GM18517 (cell line): ENCODE results near the gene VPS33A.
"Not testable (repeated sequence)": the region's sequence is repeated elsewhere in the genome, so short reads cannot be mapped to it uniquely, and the experiment has no call there.

Source experiments
- ATAC-seq: cut with Tn5 transposase; IDR thresholded peaks from one replicate; pipeline ENCODE4 v1.9.1; 2021; ENCODE audit warnings: mild to moderate bottlenecking, moderate library complexity; ENCODE audit not compliant: unreplicated experiment

VPS33A gene

GRCh38 chr12:122266230-122266901 is at the start of gene VPS33A:
Gene VPS33A, minus strand, starts transcription at chr12:122266494. Its CDS starts 86 bp downstream, at chr12:122266408.
- ATAC-seq = peak; percentile 76

DNA sequence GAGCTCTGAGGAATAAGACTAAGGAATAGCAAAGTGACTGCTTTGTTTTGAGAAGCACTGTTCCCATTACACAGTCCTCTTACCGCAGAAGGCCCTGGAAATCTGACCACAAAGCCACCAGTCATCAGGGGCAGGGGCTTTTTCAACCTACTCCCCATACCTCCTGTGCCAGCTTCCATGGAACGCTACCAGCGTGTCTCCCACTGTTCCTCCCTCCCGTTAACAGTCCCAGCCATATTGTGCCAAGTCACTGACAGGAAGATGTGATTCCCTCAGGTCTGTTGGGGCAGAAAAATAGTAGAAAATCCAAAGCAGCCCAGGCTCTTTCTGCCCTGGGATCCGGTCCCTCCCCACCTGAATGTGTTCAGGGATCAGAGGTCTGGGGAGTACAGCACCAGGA is 46.6 kb upstream of the VPS33A start:
- no peak for ATAC-seq

DNA sequence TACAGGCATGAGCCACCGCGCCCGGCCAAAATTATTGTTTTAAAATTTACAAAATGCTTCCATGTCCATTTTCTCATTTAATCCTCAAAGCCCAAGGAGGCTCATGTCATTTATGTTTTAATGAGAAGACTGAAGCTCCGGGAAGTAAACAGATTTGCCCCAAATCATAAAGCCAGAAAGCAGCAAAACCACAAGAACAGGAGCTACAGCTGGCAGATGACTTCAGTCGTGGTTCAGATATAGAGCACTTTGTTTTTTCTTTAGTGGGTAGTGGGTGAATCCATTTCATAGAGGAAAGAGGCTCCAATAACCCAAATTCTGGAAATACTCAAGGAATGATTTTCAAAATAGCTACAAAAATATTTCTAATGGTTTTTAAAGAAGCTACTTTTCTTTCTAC is 45.4 kb upstream of the VPS33A start:
- no peak for ATAC-seq

DNA sequence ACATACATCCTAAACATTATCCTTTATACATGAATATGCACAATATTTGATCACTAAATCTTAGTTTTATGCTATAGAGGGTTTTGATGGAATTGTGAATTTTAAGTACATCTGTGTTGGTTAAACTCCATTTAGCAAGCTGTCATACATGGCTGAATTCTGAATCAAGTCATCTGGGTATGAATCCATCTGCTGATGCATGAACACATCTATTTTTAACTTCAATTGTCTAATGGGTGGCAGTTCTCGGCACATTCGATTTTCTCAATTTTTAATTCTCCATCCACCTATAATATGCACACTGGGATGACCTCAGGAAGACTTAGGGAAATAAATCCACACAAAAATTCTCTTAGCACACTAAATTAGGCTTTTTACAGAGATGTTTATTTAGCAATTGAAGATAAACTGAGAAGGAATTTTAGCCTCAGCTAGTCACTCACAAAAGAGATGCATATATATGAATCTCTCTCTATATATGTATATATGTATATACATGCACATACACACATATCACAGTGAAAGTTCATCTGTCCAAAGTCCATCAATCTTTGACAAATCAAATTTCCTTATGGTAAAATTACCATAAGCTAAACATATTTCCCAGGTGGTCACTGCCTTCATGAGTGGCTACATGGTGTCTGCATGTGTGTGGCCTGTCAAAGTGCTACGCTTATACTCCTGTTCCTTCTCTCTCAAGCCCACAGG is 44.5 kb upstream of the VPS33A start:
- no peak for ATAC-seq

- ATAC-seq = no peak
Measured at GRCh38 chr12:122309564-122310121, 43.3 kb upstream of the VPS33A start.

- ATAC-seq = no peak
Measured at GRCh38 chr12:122308811-122309210, 42.5 kb upstream of the VPS33A start.

GRCh38 chr12:122306407-122306806 is 40.1 kb upstream of the VPS33A start:
- ATAC-seq = no peak

- ATAC-seq = no peak
Measured at GRCh38 chr12:122304924-122305323, 38.6 kb upstream of the VPS33A start.

- ATAC-seq = no peak
Measured at GRCh38 chr12:122303068-122303467, 36.8 kb upstream of the VPS33A start.

DNA sequence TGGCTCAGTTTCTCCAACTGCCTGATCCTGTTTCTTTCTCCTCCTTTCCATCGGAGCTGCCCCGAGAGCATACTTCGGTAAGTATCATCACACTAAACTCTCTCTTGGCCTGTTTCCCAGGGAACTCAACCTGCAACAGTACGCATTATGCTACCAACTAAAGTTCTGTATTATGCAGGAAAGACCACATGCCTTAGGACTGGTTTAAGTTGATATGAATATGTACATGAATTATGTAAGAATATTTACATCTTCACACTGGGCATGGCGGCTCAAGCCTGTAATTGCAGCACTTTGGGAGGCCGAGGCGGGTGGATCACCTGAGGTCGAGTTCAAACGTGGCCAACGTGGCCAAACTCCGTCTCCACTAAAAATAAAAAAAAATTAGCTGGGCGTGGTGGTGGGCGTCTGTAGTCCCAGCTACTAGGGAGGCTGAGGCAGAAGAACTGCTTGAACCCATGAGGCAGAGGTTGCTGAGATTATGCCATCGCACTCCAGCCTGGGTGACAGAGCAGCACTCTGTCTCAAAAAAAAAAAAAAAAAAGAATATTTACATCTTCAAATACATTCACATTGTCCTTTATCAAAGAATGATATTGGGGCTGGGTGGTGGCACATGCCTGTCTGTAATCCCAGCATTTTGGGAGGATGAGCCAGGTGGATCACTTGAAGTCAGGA is 31.9 kb upstream of the VPS33A start:
- no peak for ATAC-seq

DNA sequence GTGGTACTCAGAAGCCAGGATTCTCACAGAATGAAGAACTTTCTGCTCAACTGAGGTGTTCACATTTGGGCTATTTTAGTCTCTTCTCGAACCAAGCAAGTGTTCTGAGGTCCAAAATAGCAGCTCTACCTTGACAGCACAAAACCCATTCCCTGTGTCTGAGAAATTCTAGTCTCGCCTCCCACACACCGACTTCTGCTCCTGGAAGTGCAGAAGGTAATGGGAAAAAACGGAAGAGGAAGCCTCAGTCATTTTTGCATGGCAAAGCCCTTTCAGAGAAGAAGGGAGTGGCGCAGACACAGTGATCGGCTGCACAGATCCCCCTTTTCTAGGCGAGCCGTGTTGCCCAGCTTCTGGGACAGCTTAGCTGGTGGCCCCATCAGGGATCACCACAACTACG is 31.2 kb upstream of the VPS33A start:
- no peak for ATAC-seq

DNA sequence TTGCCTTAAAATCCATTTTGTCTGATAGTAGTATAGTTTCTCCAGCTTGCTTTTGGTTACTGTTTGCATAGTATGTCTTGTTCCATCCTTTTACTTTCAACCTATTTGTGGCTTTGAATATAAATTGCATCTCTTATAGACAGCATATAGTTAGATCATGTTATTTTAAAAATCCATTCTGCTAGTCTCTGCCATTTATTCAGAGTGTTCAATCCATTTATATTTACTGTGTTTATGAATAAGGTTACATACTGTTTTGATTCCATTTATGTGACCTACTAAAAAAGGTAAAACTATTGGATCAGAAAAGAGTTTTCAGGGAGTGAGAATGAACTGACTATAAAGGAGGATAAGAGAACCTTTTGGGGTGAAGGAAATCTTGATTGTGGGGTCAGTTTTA is 29.6 kb upstream of the VPS33A start:
- no peak for ATAC-seq

DNA sequence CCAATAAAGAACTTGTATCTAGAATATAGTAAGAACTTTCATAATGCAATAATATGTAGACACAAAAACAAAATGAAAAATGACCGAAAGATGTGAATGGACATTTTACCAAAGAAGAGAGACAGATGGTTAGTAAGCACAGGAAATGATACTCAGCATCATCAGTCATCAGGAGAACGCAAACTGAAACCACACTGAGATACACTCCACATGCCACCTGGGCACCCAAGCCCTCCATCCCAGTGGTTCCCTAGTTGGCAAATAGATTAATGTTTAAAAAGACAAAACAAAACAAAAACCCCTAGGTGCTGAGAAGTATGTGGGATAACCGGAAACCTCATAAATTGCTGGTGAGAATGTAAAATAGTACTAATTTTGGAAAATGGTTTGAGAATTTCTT is 26.8 kb upstream of the VPS33A start:
- ATAC-seq = peak; percentile 92

GRCh38 chr12:122291431-122291830 is 25.1 kb upstream of the VPS33A start:
- ATAC-seq = no peak

DNA sequence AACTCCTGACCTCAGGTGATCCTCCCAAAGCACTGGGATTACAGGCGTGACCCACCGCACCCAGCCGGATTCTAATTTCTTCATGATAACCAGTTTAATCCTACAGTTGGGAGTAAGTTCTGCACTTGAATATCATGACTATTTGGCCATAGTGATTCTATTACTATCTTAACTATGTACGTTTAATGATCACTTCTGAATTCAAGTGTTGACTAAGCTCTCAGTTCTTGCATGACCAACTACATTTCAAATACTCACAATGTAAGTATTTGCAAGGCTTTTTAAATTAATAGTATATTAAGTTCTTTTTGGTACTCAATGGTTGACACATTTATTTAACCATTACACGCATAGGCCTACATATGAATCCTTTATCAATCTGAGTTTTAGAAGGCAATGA is 17.4 kb upstream of the VPS33A start:
- no peak for ATAC-seq

DNA sequence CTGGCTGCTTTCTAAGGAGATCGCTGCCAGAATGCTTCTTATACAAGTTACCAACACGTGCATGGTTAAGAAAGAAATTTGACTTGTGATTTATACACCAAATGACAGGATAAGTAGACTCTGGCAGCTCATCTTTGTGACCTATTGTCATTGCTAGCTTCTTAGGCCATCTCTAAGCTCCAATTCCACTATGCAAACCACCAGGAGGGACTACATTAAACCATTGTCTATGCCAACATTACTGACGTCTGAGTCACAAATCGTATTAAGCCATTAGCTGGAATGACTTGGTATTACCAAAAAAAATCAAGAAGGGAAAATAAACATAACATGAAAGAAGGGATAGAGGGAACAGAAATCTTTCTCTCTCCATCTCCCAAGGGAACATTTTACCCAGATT is 15.8 kb upstream of the VPS33A start:
- ATAC-seq = no peak

GRCh38 chr12:122276242-122276641 is 9.9 kb upstream of the VPS33A start:
- no peak for ATAC-seq

- ATAC-seq = no peak
Measured at GRCh38 chr12:122275459-122275858, 9.2 kb upstream of the VPS33A start.

- ATAC-seq = peak; percentile 25
Measured at GRCh38 chr12:122265886-122266229, 436 bp downstream of the VPS33A start.

GRCh38 chr12:122265476-122265875 is 818 bp downstream of the VPS33A start:
- ATAC-seq = no peak

DNA sequence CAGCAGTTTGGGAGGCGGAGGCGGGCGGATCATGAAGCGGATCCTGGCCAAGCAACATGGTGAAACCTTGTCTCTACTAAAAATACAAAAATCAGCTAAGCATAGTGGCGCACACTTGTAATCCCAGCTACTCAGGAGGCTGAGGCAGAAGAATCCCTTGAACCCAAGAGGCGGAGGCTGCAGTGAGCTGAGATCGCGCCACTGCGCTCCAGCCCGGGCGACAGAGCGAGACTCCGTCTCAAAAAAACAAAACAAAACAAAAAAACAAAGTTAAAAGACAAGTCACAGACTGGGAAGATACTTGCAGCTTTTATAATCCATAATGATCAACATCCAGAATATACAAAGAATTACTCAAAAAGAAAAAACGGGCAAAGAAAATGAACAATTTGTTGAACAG is 5.6 kb downstream of the VPS33A start:
- ATAC-seq = not testable (repeated sequence)

DNA sequence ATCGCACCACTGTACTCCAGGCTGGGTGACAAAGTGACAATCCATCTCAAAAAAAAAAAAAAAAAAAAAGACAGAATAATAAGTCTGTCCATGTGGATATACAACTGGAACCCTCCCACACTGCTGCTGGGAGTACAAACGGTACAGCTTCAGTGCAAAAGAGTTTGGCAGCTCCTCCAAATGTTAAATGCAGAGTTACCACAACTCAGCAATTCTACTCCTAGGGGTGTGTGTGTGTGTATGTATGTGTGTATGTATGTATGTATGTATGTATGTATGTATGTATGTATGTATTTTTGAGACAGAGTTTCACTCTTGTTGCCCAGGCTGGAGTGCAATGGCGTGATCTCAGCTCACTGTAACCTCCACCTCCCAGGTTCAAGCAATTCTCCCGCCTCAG is 7.4 kb downstream of the VPS33A start:
- not testable (repeated sequence) for ATAC-seq
